HG03354 (cell line): Measurements from ENCODE around the gene MAP1B.
A peak's percentile ranks its signal among the peaks of the same experiment; 100 is the strongest.

Experiments used
- ATAC-seq: cut with Tn5 transposase; IDR thresholded peaks from one replicate; pipeline ENCODE4 v1.9.1; 2021; ENCODE audit warnings: mild to moderate bottlenecking; ENCODE audit not compliant: unreplicated experiment, poor library complexity, severe bottlenecking

Gene MAP1B

GRCh38 chr5:72093217-72093616 lies 14.1 kb upstream of the MAP1B start:
- ATAC-seq: no peak

- ATAC-seq: peak; percentile 84
Measured at GRCh38 chr5:72093824-72094223, 13.5 kb upstream of the MAP1B start.

- no peak for ATAC-seq
Measured at GRCh38 chr5:72096602-72097188, 10.6 kb upstream of the MAP1B start.

GRCh38 chr5:72101828-72102227 lies 5.4 kb upstream of the MAP1B start:
- ATAC-seq: no peak

- ATAC-seq: no peak
Measured at GRCh38 chr5:72106817-72107130, 501 bp upstream of the MAP1B start.

- ATAC-seq: peak; percentile 49
Measured at GRCh38 chr5:72107901-72108201, 576 bp downstream of the MAP1B start.

GRCh38 chr5:72108202-72109061 lies 1.2 kb downstream of the MAP1B start:
- ATAC-seq: peak; percentile 38

GRCh38 chr5:72109062-72109411 lies 1.8 kb downstream of the MAP1B start:
- ATAC-seq: no peak

- ATAC-seq: no peak
Measured at GRCh38 chr5:72109625-72110024, 2.4 kb downstream of the MAP1B start.

- no peak for ATAC-seq
Measured at GRCh38 chr5:72110394-72111013, 3.2 kb downstream of the MAP1B start.

- no peak for ATAC-seq
Measured at GRCh38 chr5:72112389-72112788, 5.1 kb downstream of the MAP1B start.

- no peak for ATAC-seq
Measured at GRCh38 chr5:72114629-72115028, 7.4 kb downstream of the MAP1B start.

- ATAC-seq: no peak
Measured at GRCh38 chr5:72115296-72115695, 8.0 kb downstream of the MAP1B start.

- ATAC-seq: no peak
Measured at GRCh38 chr5:72117307-72117706, 10.0 kb downstream of the MAP1B start.

GRCh38 chr5:72121052-72121779 lies 13.9 kb downstream of the MAP1B start:
- ATAC-seq: no peak

GRCh38 chr5:72121780-72122445 lies 14.6 kb downstream of the MAP1B start:
- no peak for ATAC-seq

GRCh38 chr5:72122602-72123001 lies 15.3 kb downstream of the MAP1B start:
- ATAC-seq: no peak

GRCh38 chr5:72123764-72124376 lies 16.6 kb downstream of the MAP1B start:
- no peak for ATAC-seq

GRCh38 chr5:72125271-72125940 lies 18.1 kb downstream of the MAP1B start:
- no peak for ATAC-seq
